PC-9 (cell line): ENCODE data around the gene EMP3.

Experiments used
- CTCF ChIP-seq: fragments of 200-600 bp; sonication (generic); conservative IDR thresholded peaks from 2 replicates; pipeline ENCODE4 v1.6.1; 2017; ENCODE audit warnings: mixed run types, antibody characterized with exemption, mild to moderate bottlenecking, moderate library complexity
- EZH2 ChIP-seq: fragments of 200-600 bp; sonication (generic); IDR thresholded peaks from 2 replicates; pipeline ENCODE4 v1.8.0; 2017; ENCODE audit warnings: antibody characterized with exemption, low read depth

- TF ChIP-seq CTCF (no peak), EZH2 (no peak)
These were observed 46.0 kb downstream of the EMP3 start for GRCh38 chr19:48371367-48371766.
